ENCODE data around the gene IQCB1.
"Not testable (repeated sequence)": the region's sequence is repeated elsewhere in the genome, so short reads cannot be mapped to it uniquely, and the experiment has no call there.

IQCB1 gene

GRCh38 chr3:121752261-121752660, 82.6 kb downstream of the IQCB1 start:
- Histone ChIP-seq H3K4me3 (ENCODE audit: insufficient read depth, low read depth, low read length, poor library complexity, severe bottlenecking) (no peak overlapping the region), H3K36me3 (ENCODE audit: control insufficient read depth, insufficient read depth, low read length) (no peaks in the 10 kb centered on the region), H3K4me1 (ENCODE audit: control insufficient read depth, insufficient read depth, low read length, poor library complexity, severe bottlenecking) (peaks cover 11% of the 10 kb centered on the region), H3K27me3 (replicated peaks; ENCODE audit: control insufficient read depth, insufficient read depth, low read length, poor library complexity, severe bottlenecking) (no peaks in the 10 kb centered on the region), H3K9me3 (ENCODE audit: control insufficient read depth, low read length) (no peaks in the 10 kb centered on the region), H3K27ac (ENCODE audit: insufficient read depth, low read length, poor library complexity, severe bottlenecking) (no peak overlapping the region)
- no peak for DNase-seq

- peaks cover 11% of the 10 kb centered on the region for H3K4me1 ChIP-seq (ENCODE audit: control insufficient read depth, insufficient read depth, low read length, poor library complexity, severe bottlenecking)
- no peaks in the 10 kb centered on the region for H3K9me3 ChIP-seq (ENCODE audit: control insufficient read depth, low read length)
- no peak for DNase-seq
- H3K4me3 ChIP-seq (ENCODE audit: insufficient read depth, low read depth, low read length, poor library complexity, severe bottlenecking) = peak overlapping the region; percentile 51
- no peaks in the 10 kb centered on the region for H3K36me3 ChIP-seq (ENCODE audit: control insufficient read depth, insufficient read depth, low read length)
- peak overlapping the region; percentile 65 for H3K27ac ChIP-seq (ENCODE audit: insufficient read depth, low read length, poor library complexity, severe bottlenecking)
- H3K27me3 ChIP-seq (replicated peaks; ENCODE audit: control insufficient read depth, insufficient read depth, low read length, poor library complexity, severe bottlenecking) = no peaks in the 10 kb centered on the region
Observed at GRCh38 chr3:121750087-121750415, 84.8 kb downstream of the IQCB1 start.

- Histone ChIP-seq H3K4me3 (ENCODE audit: insufficient read depth, low read depth, low read length, poor library complexity, severe bottlenecking) (peak within 1 kb of the TSS; percentile 85), H3K27ac (ENCODE audit: insufficient read depth, low read length, poor library complexity, severe bottlenecking) (peak within 1 kb of the TSS; percentile 95), H3K36me3 (ENCODE audit: control insufficient read depth, insufficient read depth, low read length) (no peaks in the 10 kb centered on the region), H3K9me3 (ENCODE audit: control insufficient read depth, low read length) (no peaks in the 10 kb centered on the region), H3K27me3 (replicated peaks; ENCODE audit: control insufficient read depth, insufficient read depth, low read length, poor library complexity, severe bottlenecking) (no peaks in the 10 kb centered on the region), H3K4me1 (ENCODE audit: control insufficient read depth, insufficient read depth, low read length, poor library complexity, severe bottlenecking) (peaks cover 11% of the 10 kb centered on the region)
- peak; percentile 88 to 92 (median 89) for DNase-seq
Observed at GRCh38 chr3:121749276-121750086, 85.4 kb downstream of the IQCB1 start, which contains the start of gene GOLGB1. Gene GOLGB1 (minus strand): TSS chr3:121749741. CDS start chr3:121730971, 18,770 bp downstream.

- no peaks in the 10 kb centered on the region for H3K36me3 ChIP-seq (ENCODE audit: control insufficient read depth, insufficient read depth, low read length)
Observed at GRCh38 chr3:121748680-121749275, 86.1 kb downstream of the IQCB1 start.

GRCh38 chr3:121747976-121748375, 86.9 kb downstream of the IQCB1 start:
- H3K9me3 ChIP-seq (ENCODE audit: control insufficient read depth, low read length) = no peaks in the 10 kb centered on the region
- H3K27me3 ChIP-seq (replicated peaks; ENCODE audit: control insufficient read depth, insufficient read depth, low read length, poor library complexity, severe bottlenecking) = no peaks in the 10 kb centered on the region
- peak overlapping the region; percentile 85 for H3K4me3 ChIP-seq (ENCODE audit: insufficient read depth, low read depth, low read length, poor library complexity, severe bottlenecking)
- H3K4me1 ChIP-seq (ENCODE audit: control insufficient read depth, insufficient read depth, low read length, poor library complexity, severe bottlenecking) = peaks cover 11% of the 10 kb centered on the region
- no peaks in the 10 kb centered on the region for H3K36me3 ChIP-seq (ENCODE audit: control insufficient read depth, insufficient read depth, low read length)
- DNase-seq = no peak
- no peak overlapping the region for H3K27ac ChIP-seq (ENCODE audit: insufficient read depth, low read length, poor library complexity, severe bottlenecking)

More at GRCh38 chr3:121748680-121749275, 86.1 kb downstream of the IQCB1 start:
- H3K27ac ChIP-seq (ENCODE audit: insufficient read depth, low read length, poor library complexity, severe bottlenecking) = peak overlapping the region; percentile 95
- no peaks in the 10 kb centered on the region for H3K27me3 ChIP-seq (replicated peaks; ENCODE audit: control insufficient read depth, insufficient read depth, low read length, poor library complexity, severe bottlenecking)
- H3K4me1 ChIP-seq (ENCODE audit: control insufficient read depth, insufficient read depth, low read length, poor library complexity, severe bottlenecking) = peaks cover 11% of the 10 kb centered on the region
- no peaks in the 10 kb centered on the region for H3K9me3 ChIP-seq (ENCODE audit: control insufficient read depth, low read length)
- H3K4me3 ChIP-seq (ENCODE audit: insufficient read depth, low read depth, low read length, poor library complexity, severe bottlenecking) = peak overlapping the region; percentile 85
- no peak for DNase-seq

- not testable (repeated sequence) for H3K27me3 ChIP-seq (replicated peaks; ENCODE audit: control insufficient read depth, insufficient read depth, low read length, poor library complexity, severe bottlenecking); H3K4me1 ChIP-seq (ENCODE audit: control insufficient read depth, insufficient read depth, low read length, poor library complexity, severe bottlenecking); H3K4me3 ChIP-seq (ENCODE audit: insufficient read depth, low read depth, low read length, poor library complexity, severe bottlenecking); H3K9me3 ChIP-seq (ENCODE audit: control insufficient read depth, low read length); H3K27ac ChIP-seq (ENCODE audit: insufficient read depth, low read length, poor library complexity, severe bottlenecking); DNase-seq; H3K36me3 ChIP-seq (ENCODE audit: control insufficient read depth, insufficient read depth, low read length)
Observed at GRCh38 chr3:121743106-121743505, 91.8 kb downstream of the IQCB1 start.

- Histone ChIP-seq H3K4me3 (ENCODE audit: insufficient read depth, low read depth, low read length, poor library complexity, severe bottlenecking) (no peak overlapping the region), H3K27ac (ENCODE audit: insufficient read depth, low read length, poor library complexity, severe bottlenecking) (no peak overlapping the region)
Observed at GRCh38 chr3:121740896-121741295, 94.0 kb downstream of the IQCB1 start.

GRCh38 chr3:121739902-121740301, 95.0 kb downstream of the IQCB1 start:
- DNase-seq = no peak
- H3K27me3 ChIP-seq (replicated peaks; ENCODE audit: control insufficient read depth, insufficient read depth, low read length, poor library complexity, severe bottlenecking) = no peaks in the 10 kb centered on the region
- no peak overlapping the region for H3K27ac ChIP-seq (ENCODE audit: insufficient read depth, low read length, poor library complexity, severe bottlenecking)
- H3K4me1 ChIP-seq (ENCODE audit: control insufficient read depth, insufficient read depth, low read length, poor library complexity, severe bottlenecking) = no peaks in the 10 kb centered on the region
- H3K4me3 ChIP-seq (ENCODE audit: insufficient read depth, low read depth, low read length, poor library complexity, severe bottlenecking) = no peak overlapping the region
- H3K36me3 ChIP-seq (ENCODE audit: control insufficient read depth, insufficient read depth, low read length) = peaks cover 6% of the 10 kb centered on the region
- H3K9me3 ChIP-seq (ENCODE audit: control insufficient read depth, low read length) = no peaks in the 10 kb centered on the region

More at GRCh38 chr3:121740896-121741295, 94.0 kb downstream of the IQCB1 start:
- Histone ChIP-seq H3K9me3 (ENCODE audit: control insufficient read depth, low read length) (no peaks in the 10 kb centered on the region), H3K27me3 (replicated peaks; ENCODE audit: control insufficient read depth, insufficient read depth, low read length, poor library complexity, severe bottlenecking) (no peaks in the 10 kb centered on the region), H3K36me3 (ENCODE audit: control insufficient read depth, insufficient read depth, low read length) (peaks cover 6% of the 10 kb centered on the region), H3K4me1 (ENCODE audit: control insufficient read depth, insufficient read depth, low read length, poor library complexity, severe bottlenecking) (no peaks in the 10 kb centered on the region)
- DNase-seq = no peak

- H3K36me3 ChIP-seq (ENCODE audit: control insufficient read depth, insufficient read depth, low read length) = peaks cover 6% of the 10 kb centered on the region
- H3K27me3 ChIP-seq (replicated peaks; ENCODE audit: control insufficient read depth, insufficient read depth, low read length, poor library complexity, severe bottlenecking) = no peaks in the 10 kb centered on the region
Observed at GRCh38 chr3:121737644-121738043, 97.2 kb downstream of the IQCB1 start.

GRCh38 chr3:121736112-121736511, 98.7 kb downstream of the IQCB1 start:
- peaks cover 6% of the 10 kb centered on the region for H3K36me3 ChIP-seq (ENCODE audit: control insufficient read depth, insufficient read depth, low read length)
- H3K4me1 ChIP-seq (ENCODE audit: control insufficient read depth, insufficient read depth, low read length, poor library complexity, severe bottlenecking) = no peaks in the 10 kb centered on the region
- no peak for DNase-seq
- H3K27ac ChIP-seq (ENCODE audit: insufficient read depth, low read length, poor library complexity, severe bottlenecking) = no peak overlapping the region
- no peaks in the 10 kb centered on the region for H3K9me3 ChIP-seq (ENCODE audit: control insufficient read depth, low read length)
- H3K27me3 ChIP-seq (replicated peaks; ENCODE audit: control insufficient read depth, insufficient read depth, low read length, poor library complexity, severe bottlenecking) = no peaks in the 10 kb centered on the region
- H3K4me3 ChIP-seq (ENCODE audit: insufficient read depth, low read depth, low read length, poor library complexity, severe bottlenecking) = no peak overlapping the region

More at GRCh38 chr3:121737644-121738043, 97.2 kb downstream of the IQCB1 start:
- H3K27ac ChIP-seq (ENCODE audit: insufficient read depth, low read length, poor library complexity, severe bottlenecking) = no peak overlapping the region
- no peak overlapping the region for H3K4me3 ChIP-seq (ENCODE audit: insufficient read depth, low read depth, low read length, poor library complexity, severe bottlenecking)
- H3K4me1 ChIP-seq (ENCODE audit: control insufficient read depth, insufficient read depth, low read length, poor library complexity, severe bottlenecking) = no peaks in the 10 kb centered on the region
- no peaks in the 10 kb centered on the region for H3K9me3 ChIP-seq (ENCODE audit: control insufficient read depth, low read length)
- DNase-seq = no peak

Data from effector memory CD4-positive, alpha-beta T cell (primary cell).